Stomach (tissue), 4 donors: ENCODE measurements around the gene ATP2A3.

Source experiments
- POLR2A ChIP-seq, 4 donors: fragments of 450-650 bp; IDR thresholded peaks; one replicate each; pipeline ENCODE4 v1.6.1; 2016; ENCODE audit warnings: antibody characterized with exemption in 4 of 4, control low read depth in 2 of 4, mild to moderate bottlenecking in 1 of 4, moderate library complexity in 1 of 4
- TF ChIP-seq, protein P1 (sequence below), 7 experiments: fragments of 450-650 bp in 4 of 7; fragments of 200-600 bp in 3 of 7; sonication (generic) in 3 of 7; IDR thresholded peaks; one replicate each; pipeline ENCODE4 v1.5.1; 2016 to 2019; ENCODE audit warnings: antibody characterized with exemption in 7 of 7, control low read depth in 2 of 7, mild to moderate bottlenecking in 1 of 7

GRCh38 chr17:3944485-3945388, 19.5 kb downstream of the ATP2A3 start:
- TF ChIP-seq, protein P1, sequence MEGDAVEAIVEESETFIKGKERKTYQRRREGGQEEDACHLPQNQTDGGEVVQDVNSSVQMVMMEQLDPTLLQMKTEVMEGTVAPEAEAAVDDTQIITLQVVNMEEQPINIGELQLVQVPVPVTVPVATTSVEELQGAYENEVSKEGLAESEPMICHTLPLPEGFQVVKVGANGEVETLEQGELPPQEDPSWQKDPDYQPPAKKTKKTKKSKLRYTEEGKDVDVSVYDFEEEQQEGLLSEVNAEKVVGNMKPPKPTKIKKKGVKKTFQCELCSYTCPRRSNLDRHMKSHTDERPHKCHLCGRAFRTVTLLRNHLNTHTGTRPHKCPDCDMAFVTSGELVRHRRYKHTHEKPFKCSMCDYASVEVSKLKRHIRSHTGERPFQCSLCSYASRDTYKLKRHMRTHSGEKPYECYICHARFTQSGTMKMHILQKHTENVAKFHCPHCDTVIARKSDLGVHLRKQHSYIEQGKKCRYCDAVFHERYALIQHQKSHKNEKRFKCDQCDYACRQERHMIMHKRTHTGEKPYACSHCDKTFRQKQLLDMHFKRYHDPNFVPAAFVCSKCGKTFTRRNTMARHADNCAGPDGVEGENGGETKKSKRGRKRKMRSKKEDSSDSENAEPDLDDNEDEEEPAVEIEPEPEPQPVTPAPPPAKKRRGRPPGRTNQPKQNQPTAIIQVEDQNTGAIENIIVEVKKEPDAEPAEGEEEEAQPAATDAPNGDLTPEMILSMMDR (IDR thresholded peaks at IDR 0.05): no peak
- no peak for TF ChIP-seq POLR2A (IDR thresholded peaks at IDR 0.05)
